ENCODE data around the gene ECI2.

- TF ChIP-seq POLR2A (IDR thresholded peaks at IDR 0.05) (no peak), CTCF (IDR thresholded peaks at IDR 0.05) (no peak)
These were observed 44.7 kb upstream of the ECI2 start for GRCh38 chr6:4179960-4180651.

Data from heart left ventricle (tissue), 13 donors.